ENCODE data around the gene PDGFD.

The PDGFD gene

DNA sequence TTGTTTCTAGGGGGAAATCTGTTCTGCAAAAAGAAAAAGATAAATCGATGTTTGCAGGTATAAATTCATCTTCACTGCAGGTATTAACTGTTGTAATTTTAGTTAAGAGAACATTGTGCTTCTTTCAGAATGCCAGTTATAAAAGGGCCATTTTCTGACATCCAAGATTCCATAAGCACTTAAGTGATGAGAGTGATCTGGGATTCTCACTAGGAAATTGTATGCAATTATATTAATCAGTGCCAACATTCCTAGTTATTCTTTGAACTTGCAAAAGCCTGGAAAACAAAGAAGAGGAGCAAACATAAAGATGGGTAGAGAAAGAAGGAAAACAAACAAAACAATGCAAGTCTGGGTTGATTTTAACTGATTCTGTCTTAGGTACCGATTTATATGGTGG is 122.2 kb downstream of the PDGFD start:
- Mint-ChIP-seq H3K4me3 (no peak overlapping the region), H3K9me3 (no peaks in the 10 kb centered on the region), H3K27ac (no peak overlapping the region), H3K36me3 (ENCODE audit: low read depth) (no peaks in the 10 kb centered on the region), H3K4me1 (ENCODE audit: low read depth) (no peaks in the 10 kb centered on the region), H3K27me3 (ENCODE audit: low read depth) (no peaks in the 10 kb centered on the region)

DNA sequence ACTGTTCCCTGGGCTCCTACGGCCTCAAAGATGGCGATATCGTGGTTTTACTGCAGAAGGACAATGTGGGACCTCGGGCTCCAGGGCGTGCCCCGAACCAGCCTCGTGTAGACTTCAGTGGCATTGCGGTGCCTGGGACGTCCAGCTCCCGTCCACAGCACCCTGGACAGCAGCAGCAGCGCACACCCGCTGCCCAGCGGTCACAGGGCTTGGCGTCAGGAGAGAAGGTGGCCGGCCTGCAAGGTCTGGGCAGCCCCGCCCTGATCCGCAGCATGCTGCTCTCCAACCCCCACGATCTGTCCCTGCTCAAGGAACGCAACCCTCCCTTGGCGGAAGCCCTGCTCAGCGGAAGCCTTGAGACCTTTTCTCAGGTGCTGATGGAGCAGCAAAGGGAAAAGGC is 127.0 kb downstream of the PDGFD start:
- Mint-ChIP-seq H3K9me3 (no peaks in the 10 kb centered on the region), H3K36me3 (ENCODE audit: low read depth) (no peaks in the 10 kb centered on the region), H3K4me1 (ENCODE audit: low read depth) (no peaks in the 10 kb centered on the region)

DNA sequence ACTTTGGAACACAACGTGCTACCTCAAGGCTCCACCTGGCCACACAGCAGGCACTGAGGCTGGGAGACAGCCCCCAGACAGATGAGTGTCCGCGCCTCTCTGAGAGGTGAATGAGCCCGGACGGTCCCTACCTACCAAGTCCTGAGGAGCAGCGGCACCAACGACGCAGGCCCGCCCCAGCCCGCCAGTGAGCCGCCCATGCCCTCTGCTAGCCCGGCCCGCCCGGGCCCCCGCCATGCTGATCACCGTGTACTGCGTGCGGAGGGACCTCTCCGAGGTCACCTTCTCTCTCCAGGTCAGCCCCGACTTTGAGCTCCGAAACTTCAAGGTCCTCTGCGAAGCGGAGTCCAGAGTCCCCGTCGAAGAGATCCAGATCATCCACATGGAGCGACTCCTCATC is 127.4 kb downstream of the PDGFD start, which contains the start of gene DDI1:
Gene DDI1, plus strand, starts transcription at position 53 of the 400 bp plus-strand sequence. Its CDS starts 183 bp downstream, at position 236.
- H3K27ac Mint-ChIP-seq = no peak within 1 kb of the TSS
- H3K36me3 Mint-ChIP-seq (ENCODE audit: low read depth) = no peaks in the 10 kb centered on the region
- H3K4me1 Mint-ChIP-seq (ENCODE audit: low read depth) = no peaks in the 10 kb centered on the region
- no peak within 1 kb of the TSS for H3K4me3 Mint-ChIP-seq
- no peaks in the 10 kb centered on the region for H3K9me3 Mint-ChIP-seq
- no peaks in the 10 kb centered on the region for H3K27me3 Mint-ChIP-seq (ENCODE audit: low read depth)

More for the DNA sequence above, 127.0 kb downstream of the PDGFD start:
- no peak overlapping the region for H3K27ac Mint-ChIP-seq
- no peaks in the 10 kb centered on the region for H3K27me3 Mint-ChIP-seq (ENCODE audit: low read depth)
- H3K4me3 Mint-ChIP-seq = no peak overlapping the region

DNA sequence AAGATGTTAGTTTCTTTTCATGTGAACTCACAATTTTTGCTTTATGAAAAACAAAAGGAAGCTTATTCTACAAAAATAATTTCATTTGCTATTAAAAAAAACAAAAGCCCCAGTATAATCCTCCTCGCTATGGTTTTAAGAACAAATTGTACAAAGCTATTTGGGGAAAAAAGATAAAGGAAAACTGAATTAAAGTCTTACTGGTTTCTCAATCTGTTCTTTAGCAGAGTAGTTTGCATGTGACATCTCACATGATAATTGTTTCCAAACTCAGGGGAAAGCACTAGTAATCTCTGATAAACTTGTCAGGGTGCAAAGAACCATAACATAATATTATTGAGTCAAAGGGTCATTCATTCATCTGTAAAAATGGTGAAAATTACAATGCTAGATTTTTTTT is 130.4 kb downstream of the PDGFD start:
- Mint-ChIP-seq H3K9me3 (no peaks in the 10 kb centered on the region), H3K36me3 (ENCODE audit: low read depth) (no peaks in the 10 kb centered on the region), H3K27ac (no peak overlapping the region)

DNA sequence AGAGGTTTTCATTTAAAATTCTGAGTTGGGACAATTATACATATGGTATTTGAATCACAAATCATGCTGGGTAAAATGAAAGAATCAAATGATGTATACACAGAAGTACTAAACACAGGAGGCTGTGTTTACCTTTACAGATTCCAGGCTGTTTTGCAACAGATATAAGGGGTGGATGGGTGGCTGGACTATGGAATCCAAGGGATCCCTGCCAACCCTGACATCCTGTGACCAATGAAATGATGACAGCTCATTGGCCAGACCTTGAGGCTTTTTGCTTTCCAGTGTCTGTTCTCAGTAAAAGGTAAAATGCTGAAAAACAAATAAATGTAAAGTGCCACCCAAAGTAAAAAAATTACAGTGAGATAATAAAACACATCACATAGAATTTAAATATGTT is 130.8 kb downstream of the PDGFD start:
- Mint-ChIP-seq H3K27me3 (ENCODE audit: low read depth) (no peaks in the 10 kb centered on the region), H3K27ac (no peak overlapping the region), H3K4me3 (no peak overlapping the region), H3K36me3 (ENCODE audit: low read depth) (no peaks in the 10 kb centered on the region), H3K4me1 (ENCODE audit: low read depth) (no peaks in the 10 kb centered on the region), H3K9me3 (no peaks in the 10 kb centered on the region)

More for the DNA sequence above, 130.4 kb downstream of the PDGFD start:
- Mint-ChIP-seq H3K4me3 (no peak overlapping the region), H3K4me1 (ENCODE audit: low read depth) (no peaks in the 10 kb centered on the region), H3K27me3 (ENCODE audit: low read depth) (no peaks in the 10 kb centered on the region)

DNA sequence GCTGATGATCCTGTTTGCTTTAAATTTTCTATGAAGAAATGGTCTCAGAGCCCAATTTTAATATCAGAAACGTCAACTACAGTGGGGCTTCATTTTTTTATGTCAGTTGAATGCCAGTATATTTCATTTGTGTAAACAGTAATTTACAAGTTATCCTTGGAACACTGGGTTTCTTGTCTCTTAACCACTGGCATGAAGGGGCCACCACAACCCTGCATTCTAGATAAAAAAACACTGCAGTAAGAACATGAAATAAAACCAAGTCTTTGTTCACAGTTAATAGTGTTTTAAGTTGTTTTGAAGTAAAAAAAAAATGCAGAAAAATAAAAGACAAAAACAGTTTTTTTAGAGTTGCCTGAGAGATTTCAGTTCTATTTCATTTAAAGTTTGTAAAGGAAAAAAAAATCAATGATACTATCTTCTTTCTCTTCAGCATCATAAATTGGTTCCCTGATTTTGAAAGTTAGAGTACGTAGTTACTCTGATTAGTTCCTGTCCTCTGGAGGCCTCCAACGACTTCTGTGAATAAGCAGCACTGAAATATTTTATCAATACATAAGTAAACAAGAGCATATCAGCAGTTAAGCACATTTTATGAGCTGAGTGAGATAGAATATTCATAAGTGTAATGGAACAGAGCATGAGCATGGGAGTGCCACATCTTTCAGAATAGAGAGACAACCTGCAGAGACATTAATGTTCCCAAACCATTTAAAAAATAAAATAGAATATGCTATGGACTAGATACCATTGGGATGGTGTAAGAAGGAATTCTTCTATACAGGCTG is 135.3 kb downstream of the PDGFD start:
- Mint-ChIP-seq H3K4me1 (ENCODE audit: low read depth) (no peaks in the 10 kb centered on the region), H3K36me3 (ENCODE audit: low read depth) (no peaks in the 10 kb centered on the region), H3K27ac (no peak overlapping the region), H3K9me3 (no peaks in the 10 kb centered on the region), H3K4me3 (no peak overlapping the region), H3K27me3 (ENCODE audit: low read depth) (no peaks in the 10 kb centered on the region)

DNA sequence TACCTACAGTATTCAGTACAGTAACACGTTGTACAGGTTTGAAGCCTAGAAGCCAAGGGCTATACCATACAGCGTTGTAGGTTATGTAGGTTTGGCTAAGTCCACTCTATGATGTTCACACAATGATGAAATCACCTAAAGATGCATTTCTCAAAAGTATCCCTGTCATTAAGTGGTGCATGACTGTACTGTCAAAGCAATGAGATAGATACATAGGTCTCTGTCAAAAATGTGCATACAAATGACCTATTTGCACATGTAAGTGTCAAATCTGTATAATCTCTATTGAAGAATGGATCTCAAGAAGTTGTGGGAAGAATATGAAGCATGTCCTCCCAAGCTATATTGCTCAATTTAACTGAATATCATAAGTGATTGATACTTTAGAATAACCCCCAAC is 139.4 kb downstream of the PDGFD start:
- no peaks in the 10 kb centered on the region for H3K27me3 Mint-ChIP-seq (ENCODE audit: low read depth)
- H3K4me3 Mint-ChIP-seq = no peak overlapping the region
- no peaks in the 10 kb centered on the region for H3K36me3 Mint-ChIP-seq (ENCODE audit: low read depth)
- H3K9me3 Mint-ChIP-seq = no peaks in the 10 kb centered on the region
- no peak overlapping the region for H3K27ac Mint-ChIP-seq
- no peaks in the 10 kb centered on the region for H3K4me1 Mint-ChIP-seq (ENCODE audit: low read depth)

DNA sequence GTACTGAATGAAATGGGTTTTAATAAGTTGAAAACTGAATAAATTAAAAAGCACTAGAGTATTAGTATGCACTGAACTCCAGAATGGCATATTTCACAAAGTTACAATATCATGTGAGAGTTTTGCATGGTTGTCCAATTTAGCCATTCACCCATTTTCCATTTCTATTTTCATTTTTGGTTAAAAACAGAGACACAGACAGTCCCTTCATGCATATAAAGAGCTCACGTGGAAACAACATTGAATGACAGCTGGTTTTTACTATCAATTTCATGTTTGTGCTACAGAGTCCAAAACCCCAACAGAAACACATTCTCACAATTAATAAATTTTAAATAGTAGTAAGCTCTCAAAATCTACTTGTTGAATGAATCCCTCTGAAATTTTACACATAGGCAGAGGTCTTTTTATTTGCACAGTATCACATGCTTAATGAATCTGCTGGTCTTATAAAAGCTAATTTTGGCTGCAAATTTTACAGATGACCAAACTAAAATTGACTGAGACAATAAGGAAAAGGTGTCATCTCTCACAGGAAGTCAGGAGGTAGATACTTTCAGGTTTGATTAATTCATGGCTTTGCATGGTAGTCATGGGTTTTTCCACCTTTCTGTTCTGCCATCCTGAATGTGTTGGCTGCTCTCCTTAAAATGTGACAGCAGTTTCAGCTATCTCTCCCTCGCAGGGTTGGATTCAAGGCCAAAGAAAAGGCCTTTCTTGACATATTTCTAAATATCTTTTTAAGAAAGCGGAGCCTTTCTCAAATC is 148.1 kb downstream of the PDGFD start:
- no peaks in the 10 kb centered on the region for H3K27me3 Mint-ChIP-seq (ENCODE audit: low read depth)
- H3K27ac Mint-ChIP-seq = no peak overlapping the region
- no peaks in the 10 kb centered on the region for H3K36me3 Mint-ChIP-seq (ENCODE audit: low read depth)
- no peaks in the 10 kb centered on the region for H3K4me1 Mint-ChIP-seq (ENCODE audit: low read depth)
- no peaks in the 10 kb centered on the region for H3K9me3 Mint-ChIP-seq
- H3K4me3 Mint-ChIP-seq = no peak overlapping the region

DNA sequence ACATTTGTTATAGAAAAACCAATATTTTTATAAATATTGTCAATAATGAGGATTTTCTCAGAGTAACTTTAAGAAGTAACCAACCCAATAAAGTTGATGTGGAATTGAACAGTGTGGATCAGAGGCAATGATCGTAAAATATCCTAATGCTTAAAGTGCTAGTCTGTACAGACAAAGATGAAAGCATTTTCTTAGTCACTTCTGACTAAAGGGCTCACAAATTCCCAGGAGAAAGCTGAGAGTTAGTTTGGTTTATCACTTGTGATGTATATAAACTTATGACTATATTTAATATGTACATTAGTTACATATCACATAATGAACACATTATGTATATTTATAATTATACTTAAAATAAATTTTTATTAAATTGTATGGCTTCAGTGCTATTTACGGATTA is 152.9 kb downstream of the PDGFD start:
- Mint-ChIP-seq H3K9me3 (no peaks in the 10 kb centered on the region), H3K27me3 (ENCODE audit: low read depth) (no peaks in the 10 kb centered on the region), H3K4me3 (no peak overlapping the region), H3K36me3 (ENCODE audit: low read depth) (no peaks in the 10 kb centered on the region), H3K4me1 (ENCODE audit: low read depth) (no peaks in the 10 kb centered on the region), H3K27ac (no peak overlapping the region)

DNA sequence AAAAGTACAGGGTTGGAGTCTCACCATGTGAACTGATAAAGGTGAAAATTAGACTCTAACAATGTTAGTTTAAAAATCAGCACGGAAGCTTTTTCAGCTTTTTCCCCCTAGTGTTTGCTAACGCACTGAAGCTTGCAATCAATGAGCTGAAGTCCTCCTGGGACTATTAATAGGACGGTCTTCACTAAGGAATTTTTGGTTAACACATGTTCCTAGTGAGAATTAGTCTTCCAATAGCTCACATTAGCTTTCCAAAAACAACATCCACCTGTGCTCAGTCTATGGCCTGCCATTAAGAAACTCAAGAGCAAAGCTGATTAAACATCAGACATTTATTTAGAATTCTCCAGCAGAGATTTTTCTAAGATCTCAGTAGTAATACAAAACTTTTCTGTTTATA is 154.2 kb downstream of the PDGFD start:
- Mint-ChIP-seq H3K27ac (no peak overlapping the region), H3K36me3 (ENCODE audit: low read depth) (no peaks in the 10 kb centered on the region), H3K4me3 (no peak overlapping the region), H3K27me3 (ENCODE audit: low read depth) (no peaks in the 10 kb centered on the region), H3K4me1 (ENCODE audit: low read depth) (no peaks in the 10 kb centered on the region), H3K9me3 (no peaks in the 10 kb centered on the region)

DNA sequence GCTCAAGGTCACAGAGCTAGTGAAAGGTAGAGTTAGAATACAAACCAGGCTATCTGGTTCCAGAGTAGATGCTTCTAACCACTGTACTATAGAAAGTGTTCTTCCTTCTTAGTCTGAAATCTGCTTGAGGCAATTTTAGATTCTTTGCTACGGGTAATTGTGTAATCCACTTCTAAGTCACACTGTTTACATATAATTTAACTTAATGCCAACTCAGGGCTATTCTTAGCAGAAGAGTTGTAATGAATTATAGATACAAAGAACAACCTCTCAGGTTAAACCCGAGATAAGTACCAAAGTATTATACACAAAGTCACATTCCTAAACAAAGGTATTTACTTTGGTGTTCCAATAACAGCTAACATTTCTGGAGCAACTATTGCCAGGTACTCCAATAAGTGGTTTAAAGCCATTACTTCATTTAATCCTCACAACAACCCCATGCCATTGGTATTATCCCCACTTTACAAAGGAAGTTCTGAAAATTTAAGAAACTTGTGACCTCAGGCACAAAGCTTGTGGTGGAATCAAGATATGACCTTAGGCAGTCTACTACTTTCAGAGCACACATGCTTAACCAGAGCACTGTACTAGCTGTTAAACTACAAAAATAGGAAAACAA is 158.6 kb downstream of the PDGFD start:
- Mint-ChIP-seq H3K4me1 (ENCODE audit: low read depth) (no peaks in the 10 kb centered on the region), H3K36me3 (ENCODE audit: low read depth) (no peaks in the 10 kb centered on the region), H3K4me3 (no peak overlapping the region), H3K27ac (no peak overlapping the region), H3K27me3 (ENCODE audit: low read depth) (no peaks in the 10 kb centered on the region), H3K9me3 (no peaks in the 10 kb centered on the region)

DNA sequence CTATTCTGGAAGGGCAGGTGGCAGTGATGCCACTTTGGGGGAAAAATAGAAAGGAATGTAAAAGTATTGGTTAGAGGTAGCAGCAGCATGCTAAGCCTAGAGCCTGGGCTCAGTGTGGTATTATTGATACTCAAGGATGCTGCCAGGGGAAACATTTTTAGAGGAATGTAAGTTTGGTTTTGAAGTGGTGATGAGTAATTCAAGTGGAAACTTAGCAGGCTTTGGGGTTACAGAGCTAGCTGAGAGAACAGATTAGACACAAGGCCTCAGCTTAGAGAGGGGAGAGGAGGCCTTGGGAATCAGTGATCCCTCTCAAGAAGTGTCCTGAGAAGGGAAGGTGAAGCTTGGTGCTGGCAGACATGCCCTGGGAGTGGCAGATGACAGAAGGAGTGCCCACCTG is 160.5 kb downstream of the PDGFD start:
- Mint-ChIP-seq H3K4me1 (ENCODE audit: low read depth) (no peaks in the 10 kb centered on the region), H3K27me3 (ENCODE audit: low read depth) (no peaks in the 10 kb centered on the region), H3K36me3 (ENCODE audit: low read depth) (no peaks in the 10 kb centered on the region), H3K27ac (no peak overlapping the region), H3K4me3 (no peak overlapping the region), H3K9me3 (no peaks in the 10 kb centered on the region)

DNA sequence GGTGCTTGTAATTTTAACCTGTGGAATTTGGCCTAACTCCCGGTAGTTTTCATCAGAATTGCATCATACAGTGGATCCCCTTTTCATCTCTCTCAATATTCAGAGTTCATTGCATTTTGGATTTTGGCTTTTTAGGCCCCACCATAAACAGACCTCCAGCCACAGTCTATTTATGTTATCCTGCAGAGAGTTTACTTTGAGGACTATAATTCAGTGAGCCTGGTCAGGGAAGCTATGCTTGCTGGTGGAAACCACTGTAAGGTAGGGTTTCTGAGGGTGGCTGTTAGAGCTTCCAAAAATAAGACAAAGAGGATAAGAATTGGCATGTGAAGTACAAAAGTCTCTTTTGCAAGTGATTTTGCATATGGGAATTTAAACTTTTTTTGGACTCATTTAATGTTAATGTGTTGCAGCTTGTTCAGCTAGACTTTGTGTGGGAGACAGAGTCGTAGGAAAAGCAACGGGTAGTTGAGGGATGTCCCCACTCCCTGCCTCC is 162.3 kb downstream of the PDGFD start:
- no peaks in the 10 kb centered on the region for H3K4me1 Mint-ChIP-seq (ENCODE audit: low read depth)
- H3K27ac Mint-ChIP-seq = no peak overlapping the region
- H3K27me3 Mint-ChIP-seq (ENCODE audit: low read depth) = no peaks in the 10 kb centered on the region
- H3K4me3 Mint-ChIP-seq = no peak overlapping the region
- H3K36me3 Mint-ChIP-seq (ENCODE audit: low read depth) = no peaks in the 10 kb centered on the region
- no peaks in the 10 kb centered on the region for H3K9me3 Mint-ChIP-seq

DNA sequence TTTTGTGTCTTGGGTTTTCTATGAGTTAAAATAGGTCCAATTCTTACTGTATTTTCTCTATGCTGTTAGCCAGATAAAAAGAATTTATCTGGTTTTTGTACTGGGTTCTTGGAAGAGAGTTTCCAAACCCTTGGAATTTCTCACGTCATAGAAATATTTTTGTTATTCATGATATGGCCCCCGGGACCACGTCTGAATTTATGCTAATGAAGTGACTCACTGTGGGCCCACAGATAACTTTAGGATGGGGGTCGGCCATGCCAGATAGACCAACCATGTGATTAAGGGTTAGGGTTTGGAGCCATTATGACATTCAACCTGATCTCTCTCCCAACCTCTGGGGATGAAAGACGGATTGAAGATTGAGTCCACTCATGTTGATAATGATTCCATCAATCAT is 163.1 kb downstream of the PDGFD start:
- no peaks in the 10 kb centered on the region for H3K9me3 Mint-ChIP-seq
- H3K36me3 Mint-ChIP-seq (ENCODE audit: low read depth) = no peaks in the 10 kb centered on the region
- H3K4me3 Mint-ChIP-seq = no peak overlapping the region
- no peaks in the 10 kb centered on the region for H3K4me1 Mint-ChIP-seq (ENCODE audit: low read depth)
- no peaks in the 10 kb centered on the region for H3K27me3 Mint-ChIP-seq (ENCODE audit: low read depth)
- H3K27ac Mint-ChIP-seq = no peak overlapping the region
